CD4-positive, alpha-beta T cell treated with Interleukin-4 for 4 hours (primary cell): Measurements from ENCODE around the gene DEPP1.

ENCODE experiments used
- DNase-seq: peaks from one replicate; pipeline ENCODE4 v3.0.0-alpha.2; 2020

Gene DEPP1

DNA sequence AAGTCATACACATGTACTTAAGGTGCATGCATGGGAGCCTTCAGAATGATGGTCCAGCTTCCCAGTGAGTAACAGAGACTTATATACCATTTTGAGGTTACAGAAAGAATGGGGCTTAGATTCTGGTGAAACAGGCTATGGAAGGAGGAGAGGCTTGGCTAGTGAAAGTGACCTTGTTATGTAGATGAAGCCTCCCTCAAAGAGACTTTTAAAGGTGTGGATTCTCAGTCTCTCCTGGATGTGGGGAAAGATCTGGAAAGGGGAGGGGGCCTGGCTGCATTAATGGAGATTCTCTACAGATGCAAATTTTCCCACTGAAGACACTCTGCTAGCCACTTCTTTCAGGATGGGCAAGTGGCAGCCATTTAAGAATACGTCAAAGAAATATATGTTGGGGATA is 13.5 kb downstream of the DEPP1 start:
- DNase-seq = no peak

DNA sequence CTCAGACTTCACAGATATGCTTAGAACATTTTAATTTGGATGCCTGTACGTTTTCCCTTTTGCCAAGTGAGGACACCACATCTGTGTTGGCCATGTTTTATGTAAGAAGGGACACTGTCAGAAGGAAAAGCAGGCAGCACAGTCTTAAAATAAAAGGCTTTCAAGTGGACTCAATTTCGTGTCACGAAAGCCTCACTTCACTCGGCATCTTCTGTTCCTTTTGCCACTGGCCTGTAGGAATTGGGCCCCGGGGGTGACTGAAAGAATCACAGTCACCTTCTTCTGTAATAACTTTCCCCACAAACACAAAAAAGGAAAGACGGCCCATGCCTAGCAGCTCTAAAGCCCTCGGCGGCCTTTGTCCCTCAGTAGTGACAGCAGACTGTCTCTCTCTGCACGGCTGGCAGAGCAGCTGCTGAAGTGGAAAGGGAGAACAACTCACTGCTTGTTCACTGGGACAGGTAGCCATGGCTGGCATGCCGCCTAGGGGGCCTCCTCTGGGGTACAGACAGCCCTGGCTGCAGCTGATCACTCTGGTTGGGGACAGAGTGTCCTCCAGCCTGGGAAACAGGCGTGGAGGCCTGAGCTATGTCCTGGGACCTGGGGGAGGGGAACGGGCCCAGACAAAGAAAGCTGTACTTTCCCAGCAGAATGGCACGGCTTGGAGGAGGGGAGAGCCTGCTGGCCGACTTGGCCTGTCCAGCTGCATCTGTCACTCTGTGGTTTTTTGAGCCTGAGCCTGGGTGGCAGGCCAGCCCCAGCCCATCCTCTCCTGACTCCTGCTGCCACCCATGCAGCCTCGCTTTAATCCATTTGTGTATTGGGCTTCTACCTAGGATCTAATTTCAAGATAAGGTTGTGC is 14.6 kb downstream of the DEPP1 start:
- no peak for DNase-seq

DNA sequence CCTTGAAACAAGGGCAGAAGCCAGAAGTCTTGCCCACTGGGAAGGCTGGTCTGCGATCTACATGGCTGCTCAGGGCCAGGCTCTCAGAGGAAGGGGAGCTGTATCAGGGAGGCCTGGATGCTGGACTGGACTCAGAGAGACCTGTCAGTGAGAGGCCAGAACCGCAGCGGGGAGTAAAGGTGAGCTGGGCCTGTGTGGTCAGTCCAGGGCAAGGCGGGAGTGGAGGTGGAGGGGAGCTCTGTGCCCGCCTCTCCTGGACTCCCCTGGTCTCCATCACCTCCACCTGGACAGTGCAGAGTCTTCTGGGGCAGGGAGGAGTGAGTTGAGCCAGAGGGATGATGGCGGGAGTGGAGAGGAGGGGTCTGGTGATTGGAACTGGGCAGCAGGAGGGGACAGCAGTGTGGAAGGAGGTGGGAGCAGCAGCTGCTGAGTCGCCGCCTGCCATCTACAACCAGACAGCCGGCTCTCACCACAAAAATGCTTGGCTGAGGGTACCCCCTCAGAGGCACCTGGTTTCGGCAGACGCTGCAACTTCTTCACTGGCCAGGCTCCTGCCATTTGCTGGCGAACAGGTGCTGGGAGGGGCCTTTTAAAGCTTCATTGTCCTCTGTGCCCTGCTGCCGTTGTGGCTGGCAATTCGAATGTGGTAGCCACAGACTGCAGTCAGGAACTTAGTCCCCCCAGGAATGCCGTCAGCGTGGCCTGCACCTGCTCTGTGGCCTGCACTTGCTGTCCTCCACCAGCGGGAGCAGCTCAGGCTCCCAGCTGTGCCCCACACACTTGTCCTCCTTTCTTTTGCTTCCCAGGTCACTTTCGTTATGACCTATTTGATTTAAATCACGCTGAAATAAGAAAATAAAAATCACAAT is 15.5 kb downstream of the DEPP1 start:
- DNase-seq = no peak

DNA sequence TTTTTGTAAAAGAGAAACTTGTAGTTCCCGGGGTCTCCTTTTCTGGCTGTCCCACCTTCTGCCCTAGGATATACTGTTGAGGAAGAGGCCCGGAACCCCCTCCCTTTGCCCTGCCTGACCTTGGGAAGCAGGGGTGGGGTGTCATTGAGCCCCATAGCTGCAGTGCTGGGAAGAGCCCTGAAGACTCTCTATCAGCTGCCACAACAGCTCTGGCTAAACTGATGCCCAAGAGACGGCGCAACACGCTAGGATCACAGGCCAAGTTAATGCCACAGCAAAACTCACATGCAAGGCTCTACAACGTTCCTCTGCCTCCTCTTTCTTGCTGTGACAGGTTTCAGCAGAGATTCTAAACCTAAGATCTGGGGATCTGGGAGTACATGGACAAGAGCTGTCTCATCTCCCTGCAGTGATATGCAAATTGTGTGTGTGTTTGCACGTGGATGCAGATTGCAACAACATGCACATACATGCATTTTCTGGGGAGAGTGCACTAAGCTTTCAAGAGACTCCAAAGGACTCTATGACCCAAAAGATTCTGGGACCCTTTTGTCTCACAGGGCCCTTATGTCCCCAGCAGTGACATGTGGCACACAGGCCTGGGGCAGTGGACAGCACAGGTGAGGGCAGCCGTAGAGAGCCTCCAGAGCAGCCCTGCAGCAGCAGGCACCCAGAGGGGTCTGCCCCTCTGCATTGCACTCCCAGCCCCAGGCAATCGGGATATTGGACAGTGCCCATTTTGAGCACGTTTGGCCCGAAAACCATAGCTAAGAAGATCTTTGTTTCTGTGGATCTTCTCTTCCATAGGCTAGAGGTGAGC is 16.5 kb downstream of the DEPP1 start:
- no peak for DNase-seq

DNA sequence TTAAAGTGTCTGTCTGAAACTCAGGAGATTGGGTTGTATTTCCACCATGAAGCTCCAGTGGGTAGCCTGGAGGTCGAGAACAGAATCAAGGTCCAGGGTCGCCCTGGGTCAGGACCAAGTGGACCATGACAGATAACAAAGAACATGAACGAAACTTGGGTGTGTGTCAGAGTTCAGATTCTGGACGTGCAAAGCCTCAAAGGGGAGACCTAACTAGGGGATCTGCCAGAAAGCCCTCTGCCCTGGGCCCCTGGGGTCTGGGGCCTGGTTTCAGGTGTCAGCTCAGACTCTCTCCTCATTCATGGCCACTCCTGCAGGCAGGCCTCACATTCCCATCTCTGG is 17.4 kb downstream of the DEPP1 start:
- no peak for DNase-seq

DNA sequence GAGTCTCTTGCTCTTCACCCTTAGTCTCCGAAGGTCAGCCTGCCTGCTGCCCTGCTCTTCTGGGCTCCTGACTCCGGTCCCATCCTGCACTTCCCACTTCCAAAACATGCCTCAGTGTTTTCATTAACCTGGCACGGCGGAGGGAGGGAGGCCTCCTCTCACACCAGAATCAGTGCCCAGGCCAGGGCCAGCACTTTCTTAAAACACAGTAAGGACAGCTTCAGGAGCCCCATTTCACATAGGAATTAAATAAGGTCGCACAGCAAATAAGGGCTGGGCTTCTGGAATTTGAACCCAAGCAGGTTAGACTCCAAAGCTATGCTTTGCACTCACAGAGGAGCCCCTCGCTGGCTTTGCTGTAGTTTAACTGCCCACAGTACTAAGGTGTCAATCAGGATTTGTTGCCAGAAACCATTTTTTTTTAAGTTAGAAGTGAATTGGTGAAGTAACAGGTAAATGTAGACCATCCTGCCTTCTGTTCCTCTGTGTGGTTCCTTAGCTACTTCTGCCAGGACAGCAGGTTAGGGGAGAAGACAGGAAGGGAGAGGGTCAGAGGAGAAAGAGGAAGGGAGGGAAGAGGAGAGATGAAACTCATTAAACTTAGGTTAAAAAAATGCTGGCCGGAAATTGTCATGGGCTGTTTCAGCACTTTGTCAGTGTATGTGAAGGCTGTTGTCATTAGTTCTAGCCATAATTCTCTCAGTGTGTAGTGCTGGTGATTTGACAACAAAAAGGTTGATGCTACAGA is 18.0 kb downstream of the DEPP1 start:
- no peak for DNase-seq

- no peak for DNase-seq
These were observed 18.5 kb downstream of the DEPP1 start for GRCh38 chr10:44960088-44960460.

DNA sequence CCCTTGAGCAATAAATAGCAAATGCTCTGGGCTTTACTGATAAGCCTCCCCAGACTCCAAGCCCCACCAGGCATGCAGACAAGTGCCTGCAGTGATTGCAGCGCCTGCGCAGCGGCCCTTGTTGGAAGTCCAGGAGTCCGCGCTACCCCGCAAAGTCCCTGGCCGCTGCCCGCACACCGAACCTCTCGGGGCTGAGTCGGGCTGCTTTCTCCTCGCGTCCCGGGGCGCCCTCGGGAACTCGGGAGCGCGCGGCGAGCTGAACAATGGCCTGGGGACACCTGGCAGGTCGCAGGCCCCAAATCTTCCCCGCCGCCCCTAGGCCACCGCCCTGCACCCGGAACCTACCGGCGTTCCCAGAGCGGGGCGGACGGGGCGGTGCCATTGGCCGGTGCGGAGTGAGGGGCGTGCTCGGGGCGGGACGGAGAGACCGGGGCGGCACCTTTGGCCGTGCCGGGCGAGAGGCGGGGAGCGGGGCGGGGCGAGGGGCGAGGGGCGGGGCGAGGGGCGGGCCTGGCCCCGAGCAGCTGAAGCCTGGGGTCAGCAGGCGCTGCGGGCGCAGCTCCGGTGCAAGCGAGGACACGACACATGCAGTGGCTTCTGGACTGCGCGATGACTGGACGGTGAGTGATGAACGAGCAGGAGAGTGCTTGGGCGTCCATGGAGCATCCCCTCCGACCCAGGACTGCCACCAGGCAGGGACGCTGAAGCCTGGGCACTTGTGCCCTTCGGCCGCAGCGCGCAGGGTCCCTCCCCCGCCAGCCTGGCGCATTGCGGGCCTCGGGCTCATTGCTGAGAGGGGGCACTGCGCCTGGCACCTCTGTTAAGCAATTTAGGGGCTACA is 19.1 kb downstream of the DEPP1 start, which contains the start of gene RASSF4:
TSS of gene RASSF4 (plus strand) at position 556 of the 841 bp plus-strand sequence. CDS start 10,401 bp downstream, outside the sequence.
- peak; percentile 88 for DNase-seq

DNA sequence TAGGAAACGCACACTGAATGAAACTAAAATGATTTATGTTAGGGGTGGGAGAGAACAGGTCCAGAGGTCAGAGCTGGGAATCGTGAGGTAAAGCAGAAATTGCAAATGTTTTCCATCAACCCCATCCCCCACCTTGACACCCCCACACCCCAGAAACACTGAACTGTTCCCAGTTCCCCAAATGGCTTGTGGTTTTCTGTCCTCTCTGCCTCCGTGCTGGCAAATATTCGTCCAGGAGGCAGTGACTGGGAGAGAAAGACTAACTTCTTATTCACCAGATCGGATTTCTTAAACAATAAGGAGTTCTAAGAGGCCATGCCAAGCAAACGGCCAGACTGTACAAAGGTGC is 19.7 kb downstream of the DEPP1 start:
- DNase-seq = no peak

DNA sequence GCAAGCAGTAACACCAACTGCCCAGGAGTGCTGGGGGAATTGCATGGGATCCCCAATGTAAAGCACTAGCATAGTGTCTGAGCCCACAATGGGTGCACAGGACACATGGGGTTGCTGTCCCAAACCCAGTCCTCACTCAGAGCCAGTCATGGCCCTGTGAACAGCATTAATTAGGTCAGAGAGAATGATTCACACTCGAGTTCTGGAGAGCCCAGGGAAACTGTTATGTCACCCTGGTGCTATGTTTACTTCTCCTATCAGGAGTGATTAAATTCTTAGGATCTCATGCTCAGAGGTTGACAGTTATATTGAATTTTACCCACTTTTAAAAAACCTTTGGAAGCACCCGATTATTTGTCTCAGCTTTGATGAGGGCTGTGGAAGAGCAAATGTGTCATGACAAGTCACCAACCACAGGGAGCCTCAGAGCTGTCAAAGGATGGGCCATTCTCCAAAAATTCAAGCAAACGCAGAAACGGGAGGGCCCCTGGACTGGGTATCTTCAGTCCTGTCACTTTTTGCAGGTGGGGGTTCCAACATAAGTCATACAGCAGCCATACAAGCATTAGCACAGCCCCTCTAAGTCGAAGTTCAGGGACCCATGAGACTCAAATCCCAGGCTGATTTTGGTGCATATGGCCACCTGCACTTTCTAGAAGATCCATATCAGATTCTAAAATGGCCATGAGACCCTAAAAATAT is 20.3 kb downstream of the DEPP1 start:
- no peak for DNase-seq

- no peak for DNase-seq
These were observed 21.6 kb downstream of the DEPP1 start for GRCh38 chr10:44956717-44957706.

DNA sequence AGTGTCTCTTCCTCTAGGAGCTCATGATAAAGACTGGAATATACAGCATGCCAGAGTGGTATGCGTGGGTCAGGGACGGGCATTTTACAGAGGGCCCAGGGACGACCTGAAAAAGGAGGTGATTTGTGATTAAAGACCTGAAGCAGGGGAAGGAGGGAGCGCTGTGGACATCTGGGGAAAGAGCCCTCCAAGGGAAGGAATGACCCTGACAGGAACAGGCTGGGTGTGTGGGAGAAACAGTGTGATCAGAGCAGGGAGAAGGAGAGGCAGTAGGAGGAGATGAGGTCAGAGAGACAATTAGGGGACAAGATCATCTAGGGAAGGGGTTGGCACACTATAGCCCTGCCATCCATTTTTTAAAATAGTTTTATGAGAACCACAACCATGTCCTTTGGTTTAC is 22.4 kb downstream of the DEPP1 start:
- DNase-seq = no peak

DNA sequence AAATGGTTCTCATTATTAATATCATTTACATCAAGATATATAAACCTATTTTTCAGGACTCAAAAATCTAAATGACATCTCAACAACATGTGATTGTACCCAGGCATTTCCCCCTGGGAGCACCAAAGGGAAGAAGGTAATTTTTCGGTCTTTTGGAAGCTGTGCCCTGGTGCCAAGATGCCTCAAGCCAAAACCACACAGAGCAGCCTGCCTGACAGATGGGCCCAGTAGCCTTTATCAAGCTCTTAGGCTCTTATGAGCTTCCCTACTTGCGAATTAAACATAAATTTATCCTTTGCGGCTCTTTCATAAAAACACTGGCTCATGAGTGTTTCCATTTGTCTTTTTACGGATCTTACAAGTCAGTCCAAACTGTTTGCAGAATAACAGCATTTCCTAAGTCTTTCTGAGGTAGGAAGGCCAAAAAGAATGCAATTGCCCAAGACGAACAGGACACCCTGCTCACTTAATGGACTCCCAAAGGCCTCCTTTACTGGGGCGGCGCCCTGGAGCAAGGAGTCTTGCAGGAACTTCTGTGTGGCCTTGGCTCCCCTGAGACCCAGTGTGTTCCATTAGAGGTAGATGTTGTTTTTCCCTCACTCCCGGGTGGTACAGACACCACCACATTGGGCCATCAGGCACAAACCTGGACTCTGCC is 23.1 kb downstream of the DEPP1 start:
- no peak for DNase-seq

DNA sequence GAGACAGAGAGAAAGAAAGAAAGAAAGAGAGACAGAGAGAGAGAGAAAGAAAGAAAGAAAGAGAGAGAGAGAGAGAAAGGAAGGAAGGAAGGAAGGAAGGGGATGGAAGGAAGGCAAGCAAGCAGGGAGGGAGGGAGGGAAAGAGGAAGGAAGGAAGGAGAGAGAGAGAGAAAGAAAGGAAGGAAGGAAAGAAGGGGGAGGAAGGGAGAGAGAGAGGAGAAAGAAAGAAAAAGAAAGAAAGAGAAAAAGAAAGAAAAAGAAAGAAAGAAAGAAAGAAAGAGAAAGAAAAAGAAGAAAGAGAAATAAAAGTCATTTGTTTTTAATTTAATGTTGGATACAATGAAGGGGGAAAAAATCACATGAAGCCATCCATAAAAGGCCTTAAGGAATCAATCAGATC is 23.6 kb downstream of the DEPP1 start:
- DNase-seq = no peak

DNA sequence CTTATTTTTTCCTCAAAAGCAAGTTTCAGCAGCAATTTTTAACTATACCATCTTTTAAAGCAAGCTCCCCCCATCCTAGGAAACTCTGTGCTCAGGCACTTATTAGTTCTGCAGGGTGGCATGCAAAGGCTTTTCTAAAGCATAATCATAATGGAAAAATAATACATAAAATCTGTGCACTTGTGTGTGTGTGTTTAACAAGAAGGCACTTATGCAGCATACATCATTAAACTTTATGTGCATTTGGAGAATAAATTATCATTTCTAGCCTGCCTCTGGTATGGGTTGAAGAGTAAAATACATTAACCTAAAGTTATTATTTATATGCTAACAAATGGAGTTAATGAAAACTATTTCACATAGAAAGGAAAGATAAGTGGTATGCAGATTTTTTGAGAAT is 24.6 kb downstream of the DEPP1 start:
- DNase-seq = no peak

- no peak for DNase-seq
These were observed 25.8 kb downstream of the DEPP1 start for GRCh38 chr10:44952779-44953231.

- no peak for DNase-seq
These were observed 26.9 kb downstream of the DEPP1 start for GRCh38 chr10:44951576-44952226.
